RPMI8226 (cell line): ENCODE data around the gene MUC5AC.
"Not testable (repeated sequence)": the region's sequence is repeated elsewhere in the genome, so short reads cannot be mapped to it uniquely, and the experiment has no call there.

Experiments
- DNase-seq: peaks from one replicate; pipeline ENCODE4 v3.0.0-alpha.2; 2015

MUC5AC gene

DNA sequence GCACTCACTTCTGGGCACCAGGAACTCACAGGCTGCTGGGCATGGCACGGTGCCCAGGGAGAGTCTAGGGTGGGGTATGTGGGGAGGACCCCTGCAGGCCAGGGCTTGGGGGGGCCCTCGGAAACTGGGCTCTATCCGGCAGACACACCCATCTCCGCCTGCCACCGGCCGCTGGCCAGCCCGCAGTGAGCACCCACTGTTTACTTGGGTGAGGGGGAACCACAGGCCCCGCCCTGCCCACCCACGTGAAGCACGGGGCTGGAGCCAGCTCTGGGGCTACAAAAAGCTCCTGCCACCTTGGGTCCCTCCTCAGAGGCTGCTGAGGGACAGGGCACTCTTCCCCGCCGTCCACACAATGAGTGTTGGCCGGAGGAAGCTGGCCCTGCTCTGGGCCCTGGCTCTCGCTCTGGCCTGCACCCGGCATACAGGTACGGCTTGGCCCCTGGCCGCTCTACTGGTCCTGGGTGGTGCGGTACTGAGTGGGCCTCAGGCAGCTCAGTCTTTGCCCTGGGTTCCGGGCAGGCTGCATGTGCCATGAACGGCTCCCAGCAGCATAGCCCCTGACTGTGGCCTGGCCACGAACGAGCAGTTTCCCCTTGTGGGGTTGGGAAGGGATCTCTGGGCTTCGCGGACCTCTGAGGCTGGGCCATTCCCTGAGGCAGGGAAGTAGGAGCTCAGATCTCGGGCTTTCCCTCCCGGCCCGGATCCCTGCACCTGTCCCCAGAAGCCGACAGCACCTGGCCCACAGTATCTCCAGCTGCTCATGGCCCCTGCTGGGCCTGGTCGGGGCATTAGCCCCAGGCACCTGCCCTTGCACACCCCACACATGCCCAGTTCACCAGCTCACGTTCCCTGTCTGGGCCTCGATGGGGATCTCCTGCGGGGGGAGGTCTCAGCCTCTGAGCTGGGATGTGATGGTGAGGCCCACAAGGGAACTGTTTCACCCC lies at the start of gene MUC5AC:
Gene MUC5AC (plus strand): TSS at position 309 of the 947 bp plus-strand sequence. CDS start 47 bp downstream, at position 356.
- DNase-seq: no peak

GRCh38 chr11:1108246-1108900 lies 49.4 kb upstream of the MUC5AC start:
- DNase-seq: no peak

DNA sequence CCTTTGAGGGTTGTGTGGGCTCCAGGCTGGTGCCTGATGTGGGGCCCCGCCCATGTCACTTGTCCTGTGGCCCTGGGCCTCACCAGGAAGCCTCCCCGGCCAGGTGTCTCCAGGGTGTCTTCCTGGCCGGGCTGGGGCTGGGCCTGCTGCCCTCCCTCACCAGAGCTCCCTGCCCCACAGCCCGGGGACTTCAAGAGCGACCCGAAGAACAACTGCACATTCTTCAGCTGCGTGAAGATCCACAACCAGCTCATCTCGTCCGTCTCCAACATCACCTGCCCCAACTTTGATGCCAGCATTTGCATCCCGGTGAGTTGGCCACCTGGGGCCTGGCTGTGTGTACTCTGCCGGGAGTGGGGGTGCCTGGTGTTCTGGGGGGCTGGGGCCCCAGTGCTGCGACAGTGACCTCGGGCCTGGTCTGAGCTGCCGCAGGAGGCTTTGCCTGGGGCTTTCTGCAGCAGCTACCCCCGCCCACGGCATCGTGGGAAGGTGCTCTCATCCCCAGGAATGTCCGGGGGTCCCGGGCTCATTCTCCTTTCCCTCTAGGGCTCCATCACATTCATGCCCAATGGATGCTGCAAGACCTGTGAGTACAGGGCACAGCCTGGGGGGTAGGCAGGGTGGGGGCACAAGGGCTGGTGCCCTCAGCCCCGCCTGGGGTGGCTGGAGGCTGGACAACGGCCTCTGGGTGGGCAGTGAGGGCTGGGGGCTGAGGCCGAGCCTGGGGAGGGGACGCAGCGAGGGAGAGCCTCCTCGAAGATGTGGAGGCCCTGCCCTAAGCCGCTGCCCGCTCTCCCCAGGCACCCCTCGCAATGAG lies 48.4 kb upstream of the MUC5AC start:
- DNase-seq: no peak

DNA sequence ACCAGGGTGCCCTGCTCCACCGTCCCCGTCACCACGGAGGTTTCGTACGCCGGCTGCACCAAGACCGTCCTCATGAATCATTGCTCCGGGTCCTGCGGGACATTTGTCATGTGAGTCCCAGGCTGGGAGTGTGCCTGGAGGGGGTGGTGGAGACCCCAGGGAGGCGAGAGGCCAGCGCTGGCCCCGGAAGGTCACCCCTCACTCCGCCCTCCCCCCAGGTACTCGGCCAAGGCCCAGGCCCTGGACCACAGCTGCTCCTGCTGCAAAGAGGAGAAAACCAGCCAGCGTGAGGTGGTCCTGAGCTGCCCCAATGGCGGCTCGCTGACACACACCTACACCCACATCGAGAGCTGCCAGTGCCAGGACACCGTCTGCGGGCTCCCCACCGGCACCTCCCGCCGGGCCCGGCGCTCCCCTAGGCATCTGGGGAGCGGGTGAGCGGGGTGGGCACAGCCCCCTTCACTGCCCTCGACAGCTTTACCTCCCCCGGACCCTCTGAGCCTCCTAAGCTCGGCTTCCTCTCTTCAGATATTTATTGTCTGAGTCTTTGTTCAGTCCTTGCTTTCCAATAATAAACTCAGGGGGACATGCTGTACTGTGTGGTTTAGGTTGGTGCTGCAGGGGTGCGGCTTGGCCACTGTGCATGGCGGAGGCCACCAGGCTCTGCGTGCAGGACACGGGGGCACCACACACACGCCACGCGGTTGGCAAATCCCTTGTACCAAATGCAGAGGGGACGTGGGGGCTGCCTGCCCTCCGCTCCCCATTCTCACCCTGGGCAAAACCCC lies 47.6 kb upstream of the MUC5AC start:
- no peak for DNase-seq

GRCh38 chr11:1111545-1112212 lies 46.1 kb upstream of the MUC5AC start:
- no peak for DNase-seq

- DNase-seq: no peak
Observed at GRCh38 chr11:1112351-1113191, 45.2 kb upstream of the MUC5AC start.

GRCh38 chr11:1113405-1114201 lies 44.1 kb upstream of the MUC5AC start:
- DNase-seq: no peak

GRCh38 chr11:1115292-1115691 lies 42.5 kb upstream of the MUC5AC start:
- DNase-seq: not testable (repeated sequence)

DNA sequence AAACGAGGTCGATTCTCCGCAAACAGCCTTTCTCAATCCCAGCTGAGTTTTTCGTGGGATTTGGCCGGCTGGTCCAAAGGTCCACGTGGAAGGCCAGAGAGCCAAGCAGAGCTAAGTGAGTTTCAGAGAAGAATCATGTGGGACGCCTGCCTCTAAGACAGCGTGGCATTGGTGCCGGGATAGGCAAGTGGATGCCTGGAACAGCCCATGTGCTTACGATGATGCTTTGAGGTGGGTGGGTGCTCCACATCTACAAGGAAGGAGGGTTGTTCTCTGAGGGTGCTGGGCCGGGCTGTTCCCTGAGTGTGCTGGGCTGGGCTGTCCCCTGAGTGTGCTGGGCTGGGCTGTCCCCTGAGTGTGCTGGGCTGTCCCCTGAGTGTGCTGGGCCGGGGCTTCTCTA lies 41.6 kb upstream of the MUC5AC start:
- no peak for DNase-seq

DNA sequence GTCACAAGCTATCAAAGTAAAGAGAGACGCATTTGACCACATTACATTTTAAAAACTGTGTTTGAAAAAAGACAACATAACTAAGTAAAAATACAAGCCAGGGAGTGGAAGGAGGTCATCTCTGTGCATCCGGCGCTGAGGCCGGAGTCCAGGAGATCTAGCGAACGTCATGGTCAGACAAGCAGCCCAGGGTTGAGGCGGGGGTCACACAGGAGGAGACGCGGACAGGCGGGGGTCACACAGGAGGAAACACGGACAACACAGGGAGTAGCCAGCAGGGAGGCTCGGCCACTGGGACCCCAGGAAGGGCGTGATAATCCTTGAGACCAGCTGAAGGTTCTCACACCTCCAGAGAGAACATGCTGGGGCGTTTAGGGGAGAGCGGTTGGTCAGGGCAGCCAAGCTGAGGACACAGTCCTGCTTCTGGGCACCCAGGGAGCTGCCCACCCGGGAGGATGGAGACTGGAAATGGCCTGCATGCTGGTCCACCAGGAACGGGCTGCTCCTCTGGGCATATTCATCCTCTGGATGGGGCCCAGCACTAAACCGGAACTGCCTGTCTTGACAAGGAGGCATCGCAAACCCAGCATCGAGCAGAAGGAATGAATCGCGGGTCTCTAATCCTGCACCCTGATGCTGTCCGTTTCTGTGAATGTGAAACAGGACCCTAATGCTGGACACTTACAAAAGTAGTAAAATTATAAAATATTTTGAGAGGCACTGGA lies 40.9 kb upstream of the MUC5AC start:
- DNase-seq: no peak

GRCh38 chr11:1117992-1118391 lies 39.8 kb upstream of the MUC5AC start:
- no peak for DNase-seq

DNA sequence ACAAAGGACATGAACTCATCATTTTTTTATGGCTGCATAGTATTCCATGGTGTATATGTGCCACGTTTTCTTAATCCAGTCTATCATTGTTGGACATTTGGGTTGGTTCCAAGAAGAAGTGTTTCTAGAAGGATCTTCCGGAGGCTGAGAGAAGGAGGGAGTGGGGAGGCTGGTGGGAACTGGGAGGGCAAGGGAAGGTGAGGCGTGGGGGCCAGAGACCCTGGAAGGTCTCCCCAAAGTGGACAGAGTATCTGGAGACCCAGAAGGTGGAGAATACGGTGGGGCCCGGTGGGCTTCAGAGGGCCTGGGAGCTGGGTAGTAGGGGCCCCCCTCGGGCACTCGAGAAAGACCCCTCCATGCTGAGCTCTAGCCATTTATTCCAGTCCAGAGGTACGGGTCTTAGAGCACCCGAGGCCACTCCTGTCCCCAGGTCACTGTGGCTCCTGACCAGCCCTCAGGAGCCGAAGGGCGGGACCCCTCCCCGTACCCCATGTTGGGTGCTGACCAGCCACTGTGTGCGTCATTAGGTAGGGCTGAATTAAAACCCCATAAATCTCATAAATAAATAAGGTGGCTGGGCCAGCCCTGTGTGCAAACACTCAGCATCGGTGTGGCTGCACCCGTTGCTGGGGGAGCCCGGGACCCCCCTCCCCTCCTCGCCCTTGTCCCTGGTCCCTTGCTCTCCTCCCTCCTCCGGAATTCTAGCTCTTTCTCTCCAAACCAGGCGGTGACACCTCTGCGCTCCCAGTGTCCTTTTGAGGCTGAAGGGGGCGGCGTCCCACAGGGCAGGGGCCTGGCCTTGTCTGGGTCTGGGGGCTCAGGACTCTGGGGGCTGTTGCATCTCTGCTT lies 38.8 kb upstream of the MUC5AC start:
- DNase-seq: no peak

DNA sequence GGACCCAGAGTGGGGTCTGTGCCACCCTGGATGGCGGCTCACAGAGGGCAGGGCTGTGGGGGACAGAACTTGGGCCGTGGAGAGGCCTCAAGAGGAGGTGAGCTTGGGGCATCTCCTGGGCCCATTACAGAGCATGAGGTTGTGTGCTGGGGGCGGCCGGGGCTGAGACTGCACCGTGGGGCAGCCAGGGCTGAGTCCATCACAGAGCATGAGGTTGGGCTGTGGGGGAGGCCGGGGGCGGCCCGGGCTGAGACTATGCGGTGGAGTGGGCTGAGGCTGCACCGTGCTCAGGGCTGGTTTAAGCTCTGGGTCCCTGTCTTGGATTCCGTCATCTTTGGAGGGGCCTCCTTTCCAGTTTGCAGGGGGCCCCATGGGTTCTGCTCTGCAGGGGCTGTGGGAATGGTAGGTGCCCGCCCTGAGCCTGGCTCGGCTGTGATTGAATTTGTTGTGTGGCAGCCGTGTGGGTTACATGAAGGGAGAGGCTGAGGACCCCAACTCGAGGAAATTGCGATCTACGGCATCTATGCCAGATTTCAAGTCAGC lies 38.1 kb upstream of the MUC5AC start:
- DNase-seq: no peak

DNA sequence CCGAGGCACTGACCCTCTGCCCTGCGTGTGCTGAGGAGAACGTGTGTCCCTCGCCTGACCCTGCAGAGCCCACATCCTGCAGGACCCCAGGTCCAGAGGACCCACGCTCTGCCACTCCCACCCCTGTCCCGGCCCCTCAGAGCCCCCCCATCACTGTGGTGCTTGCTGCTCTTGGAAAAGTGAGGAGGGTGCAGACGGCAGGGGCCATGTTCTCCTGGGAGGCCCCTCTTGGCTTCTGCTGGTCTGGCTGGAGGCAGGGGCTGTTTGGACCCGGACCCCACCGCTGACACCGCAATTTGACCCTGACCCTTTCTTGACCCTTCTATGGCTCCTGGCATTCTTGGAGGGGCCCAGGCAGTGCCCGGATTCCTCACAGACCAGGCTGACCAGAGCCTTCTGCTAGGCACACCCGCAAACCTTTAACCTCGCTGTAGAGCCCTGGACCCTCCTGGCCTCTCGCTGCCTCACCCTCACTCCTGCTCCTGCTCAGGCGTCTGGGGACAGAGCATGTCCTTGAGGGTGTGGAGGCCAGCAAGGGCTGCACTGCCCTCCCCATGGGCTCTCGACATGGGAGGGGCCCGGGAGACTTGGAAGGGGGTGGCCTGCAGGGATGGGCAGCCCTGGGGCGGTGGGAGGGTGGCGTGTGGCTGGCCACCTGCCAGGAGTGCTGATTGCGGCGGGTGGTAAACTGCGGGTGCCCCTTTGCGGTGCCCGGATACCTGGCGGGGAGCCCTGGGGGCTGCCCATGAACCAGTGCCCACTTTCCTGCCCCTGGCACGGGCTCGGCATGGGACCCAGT lies 37.0 kb upstream of the MUC5AC start:
- DNase-seq: no peak

GRCh38 chr11:1121331-1121812 lies 36.4 kb upstream of the MUC5AC start:
- no peak for DNase-seq

DNA sequence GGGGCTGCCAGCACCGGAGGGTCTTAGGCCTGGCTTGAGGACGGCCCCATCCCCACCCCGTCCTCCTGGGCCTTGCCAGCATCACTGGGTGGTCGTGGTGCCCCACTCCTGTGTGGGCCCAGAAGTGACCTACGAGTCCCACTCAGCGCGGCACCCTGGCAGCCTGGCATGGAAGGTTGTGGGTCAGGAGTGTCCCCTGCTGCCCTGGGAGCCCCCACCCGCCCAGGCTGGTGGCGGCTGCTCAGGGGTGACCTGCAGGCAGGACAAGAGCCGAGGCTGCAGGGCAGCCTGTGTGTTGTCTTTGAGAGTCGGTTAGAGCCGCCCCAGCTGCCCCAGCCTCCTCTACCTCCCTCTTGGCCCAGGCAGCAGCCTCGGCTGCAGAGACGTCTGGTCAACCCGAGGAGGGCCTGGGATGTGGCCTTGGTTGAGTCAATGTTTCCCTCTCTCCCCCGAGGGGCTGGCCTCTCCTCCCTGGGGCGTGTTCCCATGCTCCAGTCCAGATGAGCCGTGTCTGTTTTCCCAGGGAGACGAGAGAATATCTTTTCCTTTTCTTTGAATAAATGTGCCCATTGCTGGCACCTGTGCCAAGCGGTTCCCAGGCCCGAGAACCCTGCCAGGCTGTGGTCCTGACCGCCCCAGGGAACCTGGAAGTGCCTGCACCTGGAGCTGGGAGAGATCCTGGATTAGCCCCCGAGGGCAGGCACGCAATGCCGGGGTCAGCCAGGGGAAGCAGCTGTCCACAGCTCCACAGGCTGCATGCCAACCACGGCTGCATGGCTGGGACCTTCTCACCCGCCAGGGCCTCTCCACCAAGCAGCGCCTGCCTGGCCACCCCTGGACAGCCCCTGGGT lies 35.7 kb upstream of the MUC5AC start:
- no peak for DNase-seq
